Small intestine (tissue), 7 donors: ENCODE measurements around the gene TMEM175. TPM values are rescaled to one million over a fixed set of nuclear protein-coding genes. Genes with fewer than 3 reads are reported as not detected.
A peak's percentile ranks its signal among the peaks of the same experiment; 100 is the strongest.

Experiments used
- DNase-seq, 2 donors: peaks; one replicate each; pipeline versions ENCODE4 v3.0.0 to v3.0.0-alpha.2; 2013
- FAIRE-seq: peaks from 2 replicates; lab custom pipeline; 2012; peaks lifted over from hg19 to GRCh38; lab: Jason Lieb, UNC
- H3K27ac ChIP-seq, 3 donors: one replicate each; pipeline ENCODE4 v1.5.1; 2013; ENCODE audit warnings: low read length in 2 of 3, mild to moderate bottlenecking in 2 of 3, control low read depth in 1 of 3, inconsistent platforms in 1 of 3, low read depth in 1 of 3, moderate library complexity in 1 of 3
- H3K27me3 ChIP-seq, 3 donors: one replicate each; pipeline ENCODE4 v1.6.1; 2013; ENCODE audit warnings: low read length in 3 of 3, inconsistent platforms in 1 of 3; ENCODE audit not compliant: control insufficient read depth in 3 of 3, insufficient read depth in 3 of 3
- H3K36me3 ChIP-seq, 3 donors: one replicate each; pipeline ENCODE4 v1.6.1; 2013; ENCODE audit warnings: low read length in 3 of 3, inconsistent platforms in 1 of 3, low read depth in 1 of 3, mild to moderate bottlenecking in 1 of 3, moderate library complexity in 1 of 3; ENCODE audit not compliant: control insufficient read depth in 3 of 3, insufficient read depth in 2 of 3
- H3K4me1 ChIP-seq, 3 donors: one replicate each; pipeline ENCODE4 v1.6.1; 2013; ENCODE audit warnings: low read length in 2 of 3, inconsistent platforms in 1 of 3, low read depth in 1 of 3, mild to moderate bottlenecking in 1 of 3, moderate library complexity in 1 of 3; ENCODE audit not compliant: control insufficient read depth in 3 of 3, insufficient read depth in 2 of 3
- H3K4me3 ChIP-seq, 3 donors: one replicate each; pipeline ENCODE4 v1.5.1; 2013; ENCODE audit warnings: low read length in 3 of 3, control low read depth in 1 of 3, inconsistent platforms in 1 of 3, low read depth in 1 of 3, mild to moderate bottlenecking in 1 of 3, moderate library complexity in 1 of 3
- H3K9me3 ChIP-seq, 2 donors: one replicate each; pipeline ENCODE4 v1.6.1; 2013; ENCODE audit warnings: low read depth in 1 of 2, low read length in 1 of 2; ENCODE audit not compliant: control insufficient read depth in 2 of 2, insufficient read depth in 1 of 2
- WGBS, 3 donors: extraction: QIAGEN DNeasy Blood & Tissue Kit; methylation state at CpG; one replicate each; pipeline ENCODE4 v1.1.7; 2013; 5-methylcytosine and 5-hydroxymethylcytosine counted together
- polyA plus RNA-seq, 4 donors: library from polyadenylated mRNA; stranded (reverse) in 3 of 4; unstranded in 1 of 4; fragments of 200-250 nt in 3 of 4; fragments of 120-200 nt in 1 of 4; gene quantifications; one replicate each; pipeline versions ENCODE4 v1.2.1 to v1.2.3, GENCODE V29; 2013
- donor health status: healthy with polysubstance abuse.
- donor health status: control.
- donor health status: control.
- donor health status: Bipolar disorder and iron deficiency.
- donor health status: healthy.

The TMEM175 gene
- polyA plus RNA-seq, 4 donors = 23.1 to 29.5 (median 24.3) TPM

GRCh38 chr4:986879-987623, 54.8 kb downstream of the TMEM175 start, which contains the start of gene IDUA:
TSS of gene IDUA (plus strand) at chr4:987044. CDS start at chr4:987085, 41 bp downstream.
- DNase-seq (peak; percentile 87 to 94), FAIRE-seq (no peak)
- peak within 1 kb of the TSS; percentile 38 to 68 (median 57) for H3K27ac ChIP-seq
- no peaks in the 10 kb centered on the region for H3K27me3 ChIP-seq
- no peaks in the 10 kb centered on the region for H3K9me3 ChIP-seq
- peaks cover 3 to 40% (median 3%) of the 10 kb centered on the region in 3 donors for H3K36me3 ChIP-seq
- peak within 1 kb of the TSS; percentile 48 to 88 (median 65) for H3K4me3 ChIP-seq
- peaks cover 0 to 23% (median 7%) of the 10 kb centered on the region in 3 donors for H3K4me1 ChIP-seq
- 1% methylated on average over 44 to 69 of the region's 69 CpGs for WGBS, 3 donors

DNA sequence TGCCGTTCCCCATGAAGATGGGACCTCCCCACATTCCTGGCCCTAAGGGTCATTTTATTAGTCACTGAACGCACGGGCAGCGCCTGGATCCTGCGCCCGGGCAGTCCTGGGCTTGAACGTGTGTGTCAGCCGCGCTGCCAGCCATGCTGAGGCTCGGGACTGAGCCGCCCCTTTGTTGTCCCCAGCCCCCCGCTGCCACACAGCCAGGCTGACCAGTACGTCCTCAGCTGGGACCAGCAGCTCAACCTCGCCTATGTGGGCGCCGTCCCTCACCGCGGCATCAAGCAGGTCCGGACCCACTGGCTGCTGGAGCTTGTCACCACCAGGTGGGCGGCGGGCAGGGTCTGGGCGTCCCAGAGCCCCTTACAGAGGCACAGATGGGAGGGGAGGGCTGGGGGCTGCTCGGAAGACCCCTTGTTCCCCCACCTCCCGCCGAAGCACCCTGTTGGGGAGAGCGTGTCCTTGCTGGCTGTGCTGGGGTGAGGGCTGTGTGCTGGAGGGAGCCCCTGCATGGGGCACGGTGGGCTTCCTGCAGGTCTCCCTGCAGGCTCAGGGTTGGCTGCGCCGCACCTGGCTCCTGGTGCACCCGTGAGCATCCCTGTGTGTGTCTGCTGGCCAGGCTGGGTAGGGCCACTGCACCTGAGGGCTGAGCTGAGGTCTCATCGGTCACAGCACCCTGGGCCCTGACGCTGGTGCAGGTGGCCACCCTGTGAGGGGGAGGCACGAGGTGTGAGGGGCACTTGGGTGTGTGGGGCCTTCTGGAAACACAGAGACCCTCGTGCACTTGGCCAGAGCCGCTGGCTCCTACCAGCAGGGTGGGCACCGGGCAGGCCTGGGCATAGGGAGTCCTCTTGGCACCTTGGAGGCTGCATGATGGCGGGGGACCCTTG, 55.6 kb downstream of the TMEM175 start:
- peak overlapping the region; percentile 48 to 88 (median 65) for H3K4me3 ChIP-seq
- H3K9me3 ChIP-seq = no peaks in the 10 kb centered on the region
- 40 to 72% (median 60%) methylated on average over 36 to 37 of the region's 37 CpGs for WGBS, 3 donors
- FAIRE-seq (no peak), DNase-seq (no peak)
- H3K27me3 ChIP-seq = no peaks in the 10 kb centered on the region
- H3K4me1 ChIP-seq = peaks cover 0 to 29% (median 7%) of the 10 kb centered on the region in 3 donors
- H3K27ac ChIP-seq = peak overlapping the region in 1 of 3 donors; percentile 38
- H3K36me3 ChIP-seq = peaks cover 3 to 41% (median 3%) of the 10 kb centered on the region in 3 donors

- 91 to 95% (median 93%) methylated on average over 62 to 69 of the region's 69 CpGs for WGBS, 3 donors
- Histone ChIP-seq H3K36me3 (peaks cover 3 to 41% (median 3%) of the 10 kb centered on the region in 3 donors), H3K27ac (no peak overlapping the region), H3K4me1 (peaks cover 0 to 41% (median 7%) of the 10 kb centered on the region in 3 donors), H3K4me3 (no peak overlapping the region), H3K9me3 (no peaks in the 10 kb centered on the region), H3K27me3 (no peaks in the 10 kb centered on the region)
- DNase-seq (no peak), FAIRE-seq (no peak)
Observed at GRCh38 chr4:988726-989721, 56.8 kb downstream of the TMEM175 start.

- peaks cover 0 to 37% (median 5%) of the 10 kb centered on the region in 3 donors for H3K4me1 ChIP-seq
- no peak for DNase-seq
- H3K27me3 ChIP-seq = no peaks in the 10 kb centered on the region
- H3K27ac ChIP-seq = no peak overlapping the region
- FAIRE-seq = no peak
- no peak overlapping the region for H3K4me3 ChIP-seq
- WGBS, 3 donors = 96 to 97% (median 96%) methylated on average over 58 of the region's 58 CpGs
- no peaks in the 10 kb centered on the region for H3K9me3 ChIP-seq
- H3K36me3 ChIP-seq = peaks cover 3 to 41% (median 3%) of the 10 kb centered on the region in 3 donors
Observed at GRCh38 chr4:989722-990471, 57.6 kb downstream of the TMEM175 start.

DNA sequence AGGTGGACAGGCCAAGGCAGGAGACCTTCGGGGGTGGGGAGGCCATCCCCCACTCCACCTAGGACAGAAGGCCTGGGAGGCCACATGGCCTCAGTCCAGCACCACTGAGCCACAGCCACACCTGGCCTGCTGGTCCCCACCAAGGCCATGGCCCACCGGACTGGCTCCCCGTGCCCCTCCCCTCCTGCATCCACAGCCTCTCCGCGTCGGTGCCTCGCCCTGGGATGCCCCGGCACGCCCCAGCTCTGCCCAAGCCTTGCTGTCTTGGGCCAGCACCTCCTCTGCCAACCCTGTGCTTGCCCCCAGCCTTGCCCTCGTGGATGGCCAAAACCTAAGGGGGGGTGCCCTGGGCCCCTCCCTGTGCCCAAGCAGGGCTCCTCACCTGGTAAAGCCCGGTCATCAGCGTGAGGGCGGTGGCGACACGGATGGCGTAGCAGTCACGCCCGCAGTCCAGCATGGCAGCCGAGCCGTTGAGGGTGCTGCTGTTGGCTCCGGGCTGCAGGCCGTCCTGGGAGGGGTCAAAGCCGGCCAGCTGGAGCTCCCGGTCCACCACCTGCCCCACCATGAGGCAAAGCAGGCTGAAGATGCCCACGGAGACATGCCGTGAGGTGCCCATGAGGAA, 58.6 kb downstream of the TMEM175 start:
- WGBS, 3 donors = 86 to 95% (median 92%) methylated on average over 23 to 26 of the region's 26 CpGs
- DNase-seq = no peak
- no peaks in the 10 kb centered on the region for H3K9me3 ChIP-seq

DNA sequence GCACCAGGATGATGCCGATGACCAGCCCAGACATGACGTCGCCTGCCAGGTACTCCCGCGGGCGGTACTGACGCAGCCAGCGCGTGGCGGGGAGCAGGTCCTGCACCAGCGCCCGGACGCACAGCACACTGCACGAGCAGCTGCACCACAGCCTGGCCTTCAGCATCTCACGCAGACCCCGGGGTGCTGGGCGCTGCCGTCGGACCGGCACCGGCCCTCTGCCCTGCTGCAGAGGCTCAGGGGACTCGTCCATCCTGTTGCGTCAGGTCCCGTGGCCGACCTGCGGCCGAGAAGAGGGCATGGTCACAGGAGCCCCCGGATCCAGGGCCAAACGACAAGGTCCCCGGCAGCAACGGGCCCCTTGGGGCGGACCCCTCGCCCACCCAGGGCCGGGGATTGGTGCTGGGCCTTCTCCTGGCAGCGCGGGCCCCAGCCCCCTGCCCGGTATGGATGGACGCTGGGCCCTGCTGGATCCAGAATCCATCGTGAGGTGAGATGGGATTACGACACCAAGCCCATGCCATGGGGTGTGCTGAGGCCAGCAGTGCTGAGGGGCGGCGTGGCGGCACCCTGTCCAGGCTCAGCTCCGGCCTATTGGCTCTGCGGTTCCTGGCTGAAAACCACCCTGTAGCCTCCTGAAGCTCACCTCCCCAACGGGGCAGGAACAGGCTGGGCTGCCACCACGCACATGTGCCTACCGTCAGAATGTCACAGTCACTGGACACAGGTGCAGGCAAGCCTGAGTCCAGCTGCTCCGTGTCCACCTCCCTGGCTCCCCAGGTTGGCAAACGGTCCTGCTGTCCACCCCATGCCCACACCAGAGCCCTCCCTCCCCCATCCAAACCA, 59.4 kb downstream of the TMEM175 start:
- WGBS, 3 donors = 87 to 92% (median 92%) methylated on average over 45 to 50 of the region's 50 CpGs
- no peak for DNase-seq
- H3K4me3 ChIP-seq = peak overlapping the region in 2 of 3 donors; percentile 22 to 34
- peaks cover 3 to 41% (median 3%) of the 10 kb centered on the region in 3 donors for H3K36me3 ChIP-seq
- no peak for FAIRE-seq
- peak overlapping the region; percentile 89 to 92 (median 91) for H3K27ac ChIP-seq
- peaks cover 0 to 41% (median 4%) of the 10 kb centered on the region in 3 donors for H3K4me1 ChIP-seq
- H3K27me3 ChIP-seq = peaks cover 0 to 4% (median 0%) of the 10 kb centered on the region in 3 donors
- H3K9me3 ChIP-seq = no peaks in the 10 kb centered on the region

More for the DNA sequence above, 58.6 kb downstream of the TMEM175 start:
- Histone ChIP-seq H3K36me3 (peaks cover 3 to 41% (median 3%) of the 10 kb centered on the region in 3 donors), H3K27ac (no peak overlapping the region), H3K4me1 (peaks cover 0 to 37% (median 4%) of the 10 kb centered on the region in 3 donors), H3K4me3 (no peak overlapping the region), H3K27me3 (no peaks in the 10 kb centered on the region)
- FAIRE-seq = no peak
